Adrenal gland (tissue), 5 donors: ENCODE measurements around the gene PPFIA4.

Source experiments
- POLR2A ChIP-seq, 2 donors: fragments of 450-650 bp; IDR thresholded peaks; one replicate each; pipeline ENCODE4 v1.6.1; 2017; ENCODE audit warnings: antibody characterized with exemption in 2 of 2, mild to moderate bottlenecking in 2 of 2, moderate library complexity in 1 of 2
- TF ChIP-seq, protein P1 (sequence below), 6 experiments: fragments of 450-650 bp in 4 of 6; fragments of 200-600 bp in 2 of 6; sonication (generic) in 1 of 6; IDR thresholded peaks; 1 replicate in 5 of 6; 2 replicates in 1 of 6; pipeline versions ENCODE4 v1.5.1 to v1.8.0; 2016 to 2021; ENCODE audit warnings: antibody characterized with exemption in 6 of 6, mild to moderate bottlenecking in 2 of 6, moderate library complexity in 1 of 6
- donor health status: DM: no; HTN: no; CAD: no.

DNA sequence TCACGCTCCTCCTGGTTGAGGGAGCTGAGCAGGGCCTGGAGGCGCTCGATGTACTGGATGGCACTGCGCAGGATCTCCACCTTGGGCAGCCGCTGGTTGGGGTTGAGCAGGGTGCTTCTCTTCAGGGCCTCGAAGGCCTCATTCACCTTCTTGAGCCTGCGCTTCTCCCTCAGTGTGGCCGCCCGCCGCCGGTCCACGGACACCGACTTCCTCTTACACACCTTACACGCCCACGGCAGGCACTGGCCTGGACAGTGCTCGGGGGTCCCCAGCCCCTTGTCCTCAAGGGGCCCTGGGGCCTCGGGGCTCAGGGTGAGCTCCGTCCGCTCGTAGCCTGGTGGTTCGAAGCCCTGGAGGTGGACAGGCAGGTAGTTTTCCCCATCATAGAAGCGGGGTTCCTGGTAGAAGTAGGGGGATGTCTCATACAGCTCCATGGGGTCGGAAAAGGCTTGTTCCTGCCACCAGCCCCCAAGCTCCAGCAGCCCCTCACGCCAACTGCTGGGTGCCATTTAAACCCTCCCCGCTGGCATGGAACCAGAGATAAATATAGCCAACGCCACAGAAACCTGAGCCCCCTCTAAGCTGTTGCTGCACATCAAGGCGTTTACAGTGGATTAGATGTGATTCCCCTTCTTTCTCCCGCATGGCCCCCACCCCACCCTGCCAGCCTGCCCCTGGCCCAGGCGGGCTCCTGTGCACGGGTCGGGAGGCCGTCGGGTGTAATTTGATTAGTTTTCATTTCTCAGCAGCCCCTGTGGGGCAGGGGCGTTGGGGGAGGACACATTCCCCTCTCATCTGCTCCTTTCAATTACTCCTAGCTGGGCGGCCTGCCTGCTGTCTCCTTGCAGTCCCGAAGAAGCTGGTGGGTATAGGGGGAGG, 59.5 kb downstream of the PPFIA4 start, which contains the start of gene MYOG:
- TF ChIP-seq, protein P1, sequence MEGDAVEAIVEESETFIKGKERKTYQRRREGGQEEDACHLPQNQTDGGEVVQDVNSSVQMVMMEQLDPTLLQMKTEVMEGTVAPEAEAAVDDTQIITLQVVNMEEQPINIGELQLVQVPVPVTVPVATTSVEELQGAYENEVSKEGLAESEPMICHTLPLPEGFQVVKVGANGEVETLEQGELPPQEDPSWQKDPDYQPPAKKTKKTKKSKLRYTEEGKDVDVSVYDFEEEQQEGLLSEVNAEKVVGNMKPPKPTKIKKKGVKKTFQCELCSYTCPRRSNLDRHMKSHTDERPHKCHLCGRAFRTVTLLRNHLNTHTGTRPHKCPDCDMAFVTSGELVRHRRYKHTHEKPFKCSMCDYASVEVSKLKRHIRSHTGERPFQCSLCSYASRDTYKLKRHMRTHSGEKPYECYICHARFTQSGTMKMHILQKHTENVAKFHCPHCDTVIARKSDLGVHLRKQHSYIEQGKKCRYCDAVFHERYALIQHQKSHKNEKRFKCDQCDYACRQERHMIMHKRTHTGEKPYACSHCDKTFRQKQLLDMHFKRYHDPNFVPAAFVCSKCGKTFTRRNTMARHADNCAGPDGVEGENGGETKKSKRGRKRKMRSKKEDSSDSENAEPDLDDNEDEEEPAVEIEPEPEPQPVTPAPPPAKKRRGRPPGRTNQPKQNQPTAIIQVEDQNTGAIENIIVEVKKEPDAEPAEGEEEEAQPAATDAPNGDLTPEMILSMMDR (IDR thresholded peaks at IDR 0.05) = no peak
- no peak for TF ChIP-seq POLR2A (IDR thresholded peaks at IDR 0.05)
